Activated T-cell treated with anti-CD3 and anti-CD28 coated beads, Interleukin-2, amount 50 U/mL, for 1 hour (primary cell): ENCODE measurements around the gene SPATA24.
"Not testable (repeated sequence)": the region's sequence is repeated elsewhere in the genome, so short reads cannot be mapped to it uniquely, and the experiment has no call there.

Experiments
- DNase-seq: peaks from one replicate; pipeline ENCODE4 v3.0.0-alpha.2; 2020

The SPATA24 gene

DNA sequence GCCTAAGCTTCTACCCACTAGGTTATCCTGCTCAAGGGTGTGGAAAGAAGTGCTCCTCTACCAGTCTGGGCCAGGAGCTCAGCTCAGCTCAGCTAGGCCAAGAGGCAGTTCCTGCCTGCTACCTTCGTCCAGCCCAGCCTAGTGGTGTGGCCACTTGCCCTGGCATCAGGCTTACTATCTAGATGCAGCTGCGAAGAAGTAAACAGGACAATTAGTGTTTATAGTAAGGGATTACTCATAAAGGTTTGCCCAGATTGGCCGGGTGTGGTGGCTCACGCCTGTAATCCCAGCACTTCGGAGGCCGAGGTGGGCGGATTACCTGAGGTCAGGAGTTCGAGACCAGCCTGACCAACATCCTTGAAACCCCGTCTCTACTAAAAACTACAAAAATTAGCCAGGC, 12.8 kb upstream of the SPATA24 start:
- no peak for DNase-seq

DNA sequence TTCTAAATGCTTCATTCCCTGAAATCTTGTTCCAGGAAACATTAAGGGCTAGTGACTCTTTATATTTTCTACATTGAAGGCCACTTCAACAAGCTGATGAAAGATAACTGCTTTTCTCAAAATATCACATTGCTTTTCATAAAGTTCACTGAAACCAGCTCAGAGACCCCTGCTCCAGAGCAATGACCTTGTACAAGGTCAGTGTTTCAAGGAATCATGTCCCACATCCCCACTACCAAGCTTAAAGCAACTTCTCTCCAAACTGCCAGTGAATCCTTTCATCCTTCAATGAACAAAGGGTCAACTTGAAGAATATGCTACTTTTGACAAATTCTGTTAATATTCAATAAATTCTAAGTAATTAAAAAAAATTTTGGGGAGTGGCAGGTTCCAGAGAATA, 12.0 kb upstream of the SPATA24 start:
- DNase-seq, result no peak

DNA sequence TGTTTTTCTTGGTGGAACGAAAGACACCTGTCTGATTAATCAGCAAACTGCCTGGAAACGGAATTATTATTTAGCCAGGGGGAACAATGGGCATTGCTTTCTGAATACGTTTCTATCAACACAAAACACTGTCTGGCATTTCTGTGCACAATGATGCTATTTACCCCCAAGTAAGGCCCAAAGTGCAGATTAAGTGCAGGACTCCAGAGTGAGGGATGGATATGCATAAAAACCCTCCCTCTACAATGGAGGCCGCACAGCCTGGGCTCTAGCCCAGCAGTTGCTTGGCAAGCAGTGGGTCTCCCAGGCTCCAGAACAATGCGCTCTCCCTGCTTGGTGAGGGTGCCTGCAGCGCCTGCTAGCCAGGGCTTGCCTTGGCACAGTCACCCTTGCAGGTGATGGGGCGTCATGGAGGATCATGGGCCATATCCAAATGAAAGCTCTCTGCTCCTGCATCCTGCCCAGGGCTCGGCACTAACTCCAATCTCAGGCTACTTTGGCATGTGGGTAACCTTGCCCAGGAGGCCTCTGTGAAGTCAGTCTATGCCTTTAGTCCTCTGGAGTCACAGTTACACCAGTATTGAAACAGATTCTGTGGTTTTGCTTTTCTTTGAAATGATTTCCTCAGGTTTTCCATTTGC, 11.5 kb upstream of the SPATA24 start:
- no peak for DNase-seq

DNA sequence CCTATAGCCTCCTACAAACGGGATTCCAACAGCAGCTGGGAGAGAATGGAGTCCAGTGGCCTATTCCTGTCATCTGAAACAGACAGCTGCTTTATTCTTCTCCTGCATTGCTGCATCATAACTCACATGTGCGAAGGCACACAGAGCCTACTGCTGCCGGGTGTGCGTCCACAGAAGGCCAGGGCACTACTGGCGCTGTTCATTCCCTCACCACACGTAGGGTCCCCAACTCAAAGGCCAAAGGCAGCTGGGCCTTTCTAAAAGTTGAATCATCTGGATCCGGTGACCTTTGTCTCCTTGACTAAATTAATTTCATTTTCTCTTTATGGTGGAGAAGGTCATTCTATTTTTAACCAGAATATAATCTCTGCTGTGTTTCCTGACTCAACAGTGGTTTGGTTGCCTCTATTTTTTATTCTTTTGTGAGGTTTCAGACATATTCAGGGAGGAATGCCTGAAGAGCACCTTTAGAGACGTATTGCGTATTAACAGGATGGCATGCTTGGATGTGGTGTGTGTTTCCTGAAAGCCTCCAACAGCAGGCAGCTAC, 10.8 kb upstream of the SPATA24 start:
- no peak for DNase-seq

DNA sequence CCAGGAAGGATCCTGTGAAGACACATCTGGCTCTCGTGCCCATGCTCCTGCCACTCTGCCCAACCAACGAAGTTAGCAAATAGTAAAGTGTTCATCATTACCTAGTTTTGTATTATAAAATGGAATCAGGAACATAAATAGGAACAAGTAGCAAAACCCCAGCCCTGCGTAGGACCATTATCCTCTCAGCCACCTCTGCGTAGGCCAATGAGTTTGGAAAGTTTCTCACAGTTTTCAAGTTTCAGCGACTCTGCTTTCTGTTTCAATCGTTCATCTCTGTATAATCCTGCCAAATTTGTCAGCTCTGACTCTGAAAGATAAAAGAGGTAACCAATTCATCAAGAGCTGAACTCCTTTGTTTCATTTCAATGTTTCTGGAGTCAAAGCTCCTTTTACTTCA, 10.1 kb upstream of the SPATA24 start:
- no peak for DNase-seq

DNA sequence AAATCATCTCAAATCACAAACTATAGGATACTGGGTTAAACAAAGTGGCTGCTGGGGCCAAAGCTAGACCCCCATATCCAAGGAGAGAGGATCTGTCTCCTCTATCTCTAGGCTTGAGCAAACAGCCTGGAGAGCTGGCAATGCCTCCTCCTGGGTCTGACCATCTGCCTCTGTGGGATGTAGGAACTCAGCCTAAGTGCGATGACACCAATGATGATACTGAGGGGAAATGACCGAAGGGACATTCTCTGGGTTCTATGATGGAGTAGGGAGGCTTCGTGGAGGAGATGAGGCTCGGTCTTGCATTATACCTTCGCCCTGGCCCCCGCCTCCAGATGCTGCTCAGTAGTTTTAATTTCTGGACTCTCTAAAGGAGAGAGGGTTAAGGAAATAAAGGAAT, 9.3 kb upstream of the SPATA24 start:
- DNase-seq, result no peak

DNA sequence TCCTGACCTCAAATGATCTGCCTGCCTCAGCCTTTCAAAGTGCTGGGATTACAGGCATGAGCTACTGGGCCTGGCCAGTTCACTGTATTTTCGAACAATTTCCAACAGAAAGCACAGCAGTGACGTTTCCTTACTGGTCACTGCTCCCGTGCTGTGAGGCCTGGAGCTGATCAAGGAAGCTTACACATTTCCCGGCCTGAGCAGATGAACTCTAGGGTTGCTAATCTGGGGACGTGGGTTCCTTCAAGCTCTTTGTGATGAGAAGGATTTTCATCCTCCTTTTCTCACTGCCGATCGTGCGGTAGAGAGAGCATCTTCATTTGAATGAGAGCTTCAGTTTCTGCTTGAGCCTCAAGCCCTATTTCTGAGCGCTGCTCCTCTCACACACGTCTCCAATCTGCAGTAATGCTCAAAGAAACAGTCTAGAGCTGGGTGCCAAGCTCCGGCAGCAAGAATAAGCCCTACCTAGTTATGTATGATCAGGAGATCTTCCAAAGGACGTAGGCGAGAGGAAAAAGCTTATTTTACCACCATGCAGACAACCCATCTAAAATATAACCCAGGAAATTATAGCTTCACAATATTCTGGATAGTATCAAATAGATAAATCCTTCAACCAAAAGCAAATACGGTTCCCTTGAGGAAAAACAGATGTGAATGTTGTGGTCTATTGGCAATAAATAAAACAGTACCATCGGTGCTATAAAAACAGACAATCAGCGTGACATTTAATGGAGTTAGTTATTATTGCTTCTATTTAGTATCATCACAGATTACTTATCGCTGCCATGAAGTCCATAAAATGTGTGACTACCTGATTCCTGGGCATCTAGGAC, 7.3 kb upstream of the SPATA24 start:
- no peak for DNase-seq

DNA sequence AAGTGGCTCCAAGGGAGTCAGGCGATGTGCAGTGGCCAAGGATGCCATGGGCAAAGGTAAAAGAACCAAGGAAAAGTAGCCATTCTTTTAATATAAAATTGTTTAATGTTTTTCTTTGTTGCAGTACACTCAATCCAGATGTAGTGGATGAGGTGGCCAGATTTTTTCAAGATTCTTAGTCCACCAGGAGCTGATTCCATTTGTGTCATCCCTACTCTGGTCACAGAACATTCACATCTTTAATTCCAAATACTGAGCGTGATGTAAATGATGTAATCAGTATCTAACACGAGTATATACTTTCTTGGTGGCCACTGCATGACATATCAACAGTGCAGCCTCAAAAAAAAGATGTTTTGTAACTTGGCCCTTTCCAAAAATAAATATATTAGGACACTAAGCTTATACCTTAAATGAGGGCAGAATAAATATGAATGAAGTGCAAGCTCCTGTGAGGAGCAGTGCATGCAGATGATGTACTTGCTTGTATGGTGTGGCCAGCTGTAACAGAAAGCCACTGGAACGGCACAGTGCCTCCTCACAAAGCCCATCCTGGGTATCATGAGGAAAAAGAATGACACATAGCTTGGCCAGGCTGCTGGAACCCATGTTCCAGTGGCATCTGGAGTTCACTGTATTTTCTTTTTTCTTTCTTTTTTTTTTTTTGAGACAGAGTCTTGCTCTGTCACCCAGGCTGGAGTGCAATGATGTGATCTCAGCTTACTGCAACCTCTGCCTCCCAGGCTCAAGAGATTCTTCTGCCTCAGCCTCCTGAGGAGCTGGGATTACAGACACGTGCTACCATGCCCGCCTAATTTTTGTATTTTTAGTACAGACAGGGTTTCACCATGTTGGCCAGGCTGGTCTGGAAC, 6.5 kb upstream of the SPATA24 start:
- DNase-seq, result no peak

DNA sequence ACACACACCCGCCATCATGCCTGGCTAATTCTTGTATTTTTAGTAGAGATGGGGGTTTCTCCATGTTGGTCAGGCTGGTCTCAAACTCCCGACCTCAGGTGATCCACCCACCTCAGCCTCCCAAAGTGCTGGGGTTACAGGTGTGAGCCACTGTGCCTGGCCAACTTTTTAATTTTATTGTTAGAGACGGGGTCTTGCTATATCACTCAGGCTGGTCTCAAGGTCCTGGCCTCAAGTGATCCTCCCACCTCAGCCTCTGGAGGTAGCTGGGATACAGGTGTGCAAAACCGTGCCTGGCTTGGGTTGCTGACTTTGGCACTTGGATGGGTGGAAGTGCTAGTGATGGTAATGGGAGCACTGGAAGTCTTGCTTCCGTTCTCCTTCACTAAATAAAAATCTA, 5.2 kb upstream of the SPATA24 start:
- not testable (repeated sequence) for DNase-seq

DNA sequence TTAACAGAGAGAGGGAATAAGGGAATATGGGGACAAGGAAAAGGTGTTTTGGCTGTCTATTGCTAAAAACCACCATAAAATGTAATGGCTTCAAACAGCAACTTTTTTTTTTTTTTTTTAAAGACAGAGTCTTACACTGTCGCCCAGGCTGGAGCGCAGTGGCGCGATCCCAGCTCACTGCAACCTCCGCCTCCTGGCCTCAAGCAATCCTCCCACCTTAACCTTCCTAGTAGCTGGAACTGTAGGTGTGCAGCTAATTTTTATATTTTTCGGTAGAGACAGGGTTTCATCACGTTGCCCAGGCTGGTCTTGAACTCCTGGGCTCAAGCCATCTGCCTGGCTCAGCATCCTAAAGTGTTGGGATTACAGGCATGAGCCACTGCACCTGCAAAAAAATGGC, 4.3 kb upstream of the SPATA24 start:
- no peak for DNase-seq

DNA sequence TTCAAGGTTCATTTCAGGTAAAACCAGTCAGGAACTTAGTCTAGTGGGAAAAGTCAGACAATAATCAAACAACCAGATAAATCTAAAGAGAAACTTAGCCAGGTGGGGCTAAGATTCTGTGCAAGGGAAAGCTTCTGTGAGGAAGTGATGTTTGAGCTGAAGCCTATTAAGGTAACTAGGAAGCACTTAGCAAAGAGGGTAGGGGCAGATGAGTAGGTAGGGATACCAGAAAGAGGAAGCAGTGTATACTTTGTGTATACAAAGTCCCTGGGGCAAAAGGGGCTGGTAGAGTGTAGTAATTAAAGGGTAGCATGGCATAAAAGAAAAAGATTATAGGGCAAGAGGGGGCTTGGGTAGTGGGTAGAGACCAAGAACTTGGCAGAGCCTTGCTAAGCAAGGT, 3.6 kb upstream of the SPATA24 start:
- DNase-seq, result no peak

DNA sequence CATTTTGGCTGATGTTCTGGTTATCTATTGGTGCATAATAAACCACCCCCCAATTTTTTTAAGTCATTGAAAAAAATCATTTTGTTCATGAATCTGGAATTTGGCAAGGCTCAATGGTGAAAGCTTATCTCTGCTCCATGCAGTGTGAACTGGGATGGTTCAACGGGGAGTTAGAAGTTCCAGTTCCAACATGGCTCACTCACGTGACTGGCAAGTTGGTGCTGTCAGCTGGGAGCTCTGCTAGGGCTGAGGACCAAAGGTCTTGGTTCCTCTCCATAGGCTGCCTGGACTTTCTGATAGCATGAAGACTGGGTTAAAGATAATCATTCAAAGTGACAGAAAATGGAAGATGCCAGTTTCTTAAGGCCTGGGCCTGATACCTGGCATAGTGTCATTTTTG, 3.1 kb upstream of the SPATA24 start:
- DNase-seq, result no peak

DNA sequence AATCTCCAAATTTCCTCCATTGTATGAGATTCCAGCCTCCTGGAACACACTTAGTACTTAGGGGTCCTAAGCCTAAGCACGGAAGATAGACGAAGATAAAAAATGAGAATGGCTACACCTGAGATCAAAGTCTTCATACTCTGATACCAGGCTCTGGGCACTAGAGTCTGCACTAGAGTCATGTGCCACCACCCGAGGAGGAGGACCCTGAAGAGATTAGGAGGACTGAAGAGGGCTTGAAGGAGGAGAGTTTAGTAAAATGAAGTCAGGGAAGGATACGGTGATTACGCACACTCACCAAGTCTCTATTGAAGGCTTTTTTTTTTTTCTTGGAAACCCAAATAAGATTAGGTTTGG, 573 bp upstream of the SPATA24 start:
- no peak for DNase-seq

DNA sequence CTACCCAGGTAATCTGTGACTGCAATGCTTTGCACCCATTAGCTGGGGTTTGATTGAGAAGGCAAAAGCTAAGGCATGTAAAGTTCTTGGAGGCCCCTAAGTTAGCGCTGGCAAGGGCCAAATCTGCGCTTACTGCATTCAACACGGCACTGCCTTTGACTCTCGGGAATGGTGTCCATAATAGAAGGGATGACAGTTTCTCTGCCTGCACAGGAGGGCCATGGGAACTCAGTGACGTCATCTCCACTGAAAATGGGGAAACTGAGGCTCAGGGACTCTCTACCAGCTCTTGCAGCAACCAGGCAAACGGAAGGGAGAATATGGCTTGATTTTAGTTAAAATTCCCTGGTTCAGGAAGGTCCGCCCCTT, 487 bp downstream of the SPATA24 start:
- DNase-seq, result no peak

DNA sequence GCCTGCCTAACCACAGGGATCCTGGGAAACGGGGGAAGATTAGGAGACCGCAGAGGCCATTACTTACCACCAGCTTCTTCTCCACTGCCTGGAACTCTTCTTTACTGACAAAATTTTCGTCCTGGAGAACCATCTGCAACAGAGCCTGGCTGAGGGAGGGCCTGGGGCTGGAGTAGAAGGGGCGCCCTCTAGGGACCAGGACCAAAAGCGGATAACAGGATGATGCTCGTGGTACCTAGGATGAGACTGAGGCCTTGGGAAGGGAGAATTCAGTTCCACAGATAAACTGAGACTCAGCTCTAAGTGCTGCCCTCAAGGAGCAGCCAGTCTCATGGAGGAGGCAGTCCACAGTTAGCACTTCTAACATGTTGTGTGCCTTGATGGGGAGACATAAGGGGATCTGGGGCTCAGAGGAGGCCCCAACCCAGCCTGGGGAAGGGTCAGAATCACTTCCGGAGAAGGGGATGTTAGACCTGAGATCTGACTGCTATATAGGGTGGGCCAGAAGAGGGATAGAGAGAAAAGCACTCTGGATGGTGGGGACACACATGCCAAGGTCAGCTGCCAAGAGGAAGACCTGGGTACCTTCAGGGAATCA, 1.2 kb downstream of the SPATA24 start:
- no peak for DNase-seq

DNA sequence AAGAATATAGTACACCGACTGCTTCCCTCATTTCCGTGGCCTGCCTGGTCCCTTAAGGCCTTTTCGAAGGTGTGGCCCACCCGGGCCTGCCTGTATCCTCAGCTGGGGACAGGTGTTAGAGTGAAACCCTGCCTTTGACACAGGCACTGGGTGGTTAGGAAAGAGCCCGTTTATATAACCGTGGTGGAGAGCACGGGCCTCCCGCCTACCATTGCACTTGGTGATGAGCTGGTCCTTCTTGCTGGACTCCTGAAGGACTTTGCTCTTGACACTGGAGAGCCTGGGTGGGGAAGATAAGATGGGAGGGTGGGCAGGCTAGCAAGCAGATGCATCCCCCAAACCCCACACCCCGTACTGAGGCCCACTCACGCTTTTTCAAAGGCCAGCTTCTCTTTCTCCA, 2.3 kb downstream of the SPATA24 start:
- no peak for DNase-seq

DNA sequence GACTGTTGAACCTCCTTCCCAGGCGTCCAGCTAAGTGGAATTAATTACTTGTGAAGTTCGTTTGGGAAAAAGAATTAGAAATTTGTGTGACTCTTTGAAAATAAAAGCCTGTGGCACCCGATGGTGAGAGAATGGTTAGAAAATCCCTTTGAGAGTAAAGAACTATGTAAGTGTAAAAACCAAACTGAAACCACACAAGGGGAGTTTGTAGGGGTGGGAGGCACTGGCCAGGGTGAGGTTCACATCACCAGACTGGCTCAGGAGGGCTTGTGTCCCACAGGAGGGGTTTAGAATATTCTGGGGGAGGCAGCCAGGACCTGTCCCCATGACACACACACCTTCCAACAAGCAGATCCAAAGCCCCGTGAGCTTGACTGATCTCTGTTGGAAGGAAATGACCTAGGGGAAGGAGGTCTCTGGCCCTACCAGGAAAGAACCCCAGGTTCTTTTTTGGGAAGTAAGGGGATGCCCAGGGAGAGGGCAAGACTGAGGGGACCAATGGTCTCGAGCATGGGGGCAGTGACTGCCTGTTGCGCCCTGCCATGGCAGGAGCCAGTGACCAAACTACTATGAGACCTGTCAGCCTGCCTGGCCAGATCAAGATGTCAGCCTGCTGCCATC, 4.3 kb downstream of the SPATA24 start:
- no peak for DNase-seq

DNA sequence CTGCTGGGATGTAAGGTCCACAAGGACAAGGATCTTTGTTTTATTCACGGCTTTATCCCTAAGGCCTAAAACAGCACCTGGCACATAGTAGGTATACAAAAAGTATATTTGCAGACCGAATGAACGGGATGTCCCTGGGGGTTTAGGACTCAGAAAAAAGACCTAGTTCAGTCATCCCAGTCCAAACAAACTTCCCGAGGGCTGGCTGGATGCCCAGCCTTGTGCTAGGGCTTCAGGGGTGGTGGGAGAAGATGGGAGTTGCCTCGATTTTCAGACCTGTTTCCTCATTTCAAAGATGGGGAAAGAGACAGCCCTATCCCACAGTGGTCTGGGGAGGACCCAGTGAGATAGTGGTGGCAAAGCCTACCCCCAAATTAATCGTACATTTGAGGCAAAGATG, 6.0 kb downstream of the SPATA24 start:
- no peak for DNase-seq

DNA sequence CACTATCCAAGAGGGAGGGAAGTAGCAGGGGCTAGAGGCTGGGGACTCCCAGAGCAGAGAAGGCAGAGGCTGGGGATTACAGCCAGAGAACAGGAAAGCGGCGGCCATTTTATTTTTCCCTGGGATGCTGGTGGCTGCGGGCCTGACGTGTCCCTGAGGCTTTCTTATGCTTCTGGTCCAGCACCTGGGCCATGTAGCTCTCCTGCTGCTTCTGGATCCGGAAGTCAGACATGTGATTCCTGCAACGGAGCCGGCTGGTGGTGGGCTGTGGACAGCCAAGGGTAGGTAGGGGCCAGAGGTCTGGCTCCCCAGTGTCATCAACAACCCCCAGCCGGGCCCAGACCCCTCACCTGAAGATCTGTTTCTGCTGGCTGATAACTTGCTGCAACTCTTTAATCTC, 7.2 kb downstream of the SPATA24 start:
- no peak for DNase-seq

DNA sequence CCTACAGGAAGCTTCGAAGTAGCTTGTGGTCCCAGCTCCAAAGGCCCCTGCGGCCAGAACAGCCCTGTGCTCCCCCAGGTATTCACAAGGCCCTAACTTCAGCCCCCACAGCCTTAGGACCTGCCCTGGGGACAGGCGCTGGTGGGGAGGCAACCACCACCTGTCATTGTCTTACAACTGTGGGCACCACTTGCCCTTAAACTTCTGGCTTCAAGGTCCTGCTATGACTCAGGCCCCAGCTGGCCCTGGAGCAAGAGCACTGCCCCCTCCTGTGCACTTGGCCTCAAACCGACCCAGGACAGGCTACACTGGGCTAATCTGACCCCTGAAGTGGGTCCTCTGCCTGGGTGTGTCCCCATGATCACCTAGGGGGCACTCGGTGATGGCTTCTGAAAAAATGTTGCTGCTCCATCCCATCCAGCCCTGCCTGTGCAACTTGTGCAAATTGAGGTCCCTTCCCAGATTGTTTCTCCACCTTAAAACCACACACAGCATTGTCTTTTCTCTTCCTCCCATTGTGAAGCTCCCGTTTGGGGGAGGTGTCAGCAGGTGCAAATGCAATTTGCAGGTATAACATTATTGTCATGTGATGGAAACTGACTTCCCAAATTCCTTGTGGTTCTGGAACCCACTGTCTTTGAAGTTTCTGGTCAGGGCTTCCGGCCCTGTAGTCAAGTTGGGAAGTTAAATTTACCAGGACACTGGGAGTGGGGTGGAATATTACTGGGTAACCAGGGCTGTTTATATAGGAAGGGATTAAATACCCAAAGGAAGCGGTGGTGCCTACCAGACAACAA, 7.8 kb downstream of the SPATA24 start:
- no peak for DNase-seq

DNA sequence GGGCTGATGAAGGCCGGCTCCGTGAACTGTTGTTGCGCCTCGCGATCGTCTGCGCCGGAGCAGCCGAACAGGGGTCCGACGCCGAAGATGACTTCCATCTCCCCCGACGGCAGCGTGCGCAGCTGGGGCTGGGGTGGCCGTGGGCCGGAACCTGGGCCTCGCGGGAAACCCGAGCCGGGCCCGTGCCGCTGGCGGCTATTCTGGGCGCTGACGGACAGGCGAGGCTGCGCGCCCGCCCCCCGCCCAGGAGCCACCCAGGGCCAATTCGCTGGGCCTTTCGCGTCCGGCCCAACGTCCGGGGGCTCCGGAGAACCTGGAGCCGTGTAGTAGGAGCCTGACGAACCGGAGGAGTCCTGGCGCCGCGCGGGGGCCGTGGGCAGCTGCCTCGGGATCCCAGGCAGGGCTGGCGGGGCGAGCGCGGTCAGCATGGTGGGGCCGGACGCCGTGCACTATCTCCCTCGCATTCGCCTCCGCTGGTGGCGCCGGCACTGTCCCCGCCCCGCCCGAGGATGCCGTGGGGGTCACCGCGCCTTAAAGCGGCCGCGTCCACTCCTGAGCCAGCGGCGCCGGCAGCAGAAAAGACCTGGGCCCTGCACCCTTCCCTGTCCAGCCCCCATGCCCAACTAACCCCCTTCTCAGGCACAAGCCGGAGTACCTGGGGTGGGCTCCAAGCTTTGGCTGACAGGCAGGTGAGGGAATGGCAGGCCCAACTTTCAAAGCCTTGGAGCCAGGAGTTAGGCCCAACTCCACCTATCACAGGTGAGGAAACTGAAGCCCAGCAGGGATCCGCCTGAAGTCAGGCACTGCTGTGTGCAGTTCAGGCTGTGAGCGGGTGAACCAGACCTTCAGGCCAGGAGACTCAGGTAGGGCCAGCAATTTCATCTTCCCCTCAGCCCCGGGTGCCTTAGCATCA, 9.0 kb downstream of the SPATA24 start, which contains the start of gene PROB1:
PROB1 (minus strand) TSS at position 451 of the 913 bp plus-strand sequence; CDS start at position 428, 23 bp downstream.
- no peak for DNase-seq
